RWPE2 (cell line): ENCODE measurements around the gene KIF26B.

Experiments used
- ATAC-seq: fragments of 200-7000 bp; cut with Tn5 transposase; 3 replicates; pipeline ENCODE4 v1.9.1; 2021; ENCODE audit warnings: low read depth
- DNase-seq: peaks from one replicate; pipeline ENCODE4 v3.0.0-alpha.2; 2020; ENCODE audit warnings: low spot score
- H3K27ac ChIP-seq: fragments of 450-650 bp; 2 replicates; pipeline ENCODE4 v1.5.1; 2017; ENCODE audit warnings: mild to moderate bottlenecking; ENCODE audit not compliant: poor library complexity, severe bottlenecking
- H3K27me3 ChIP-seq: fragments of 250-450 bp; sonication (Bioruptor Pico); 2 replicates; pipeline ENCODE4 v1.5.1; 2021; ENCODE audit warnings: mild to moderate bottlenecking, moderate library complexity; ENCODE audit not compliant: insufficient read depth, poor library complexity, severe bottlenecking
- H3K36me3 ChIP-seq: fragments of 250-450 bp; sonication (Bioruptor Pico); 2 replicates; pipeline ENCODE4 v1.5.1; 2020; ENCODE audit warnings: low read depth, mild to moderate bottlenecking, moderate library complexity
- H3K4me1 ChIP-seq: fragments of 250-450 bp; sonication (Bioruptor Pico); 2 replicates; pipeline ENCODE4 v1.5.1; 2021; ENCODE audit warnings: mild to moderate bottlenecking, moderate library complexity; ENCODE audit not compliant: insufficient read depth, poor library complexity, severe bottlenecking
- H3K4me3 ChIP-seq: fragments of 250-450 bp; sonication (Bioruptor Pico); 2 replicates; pipeline ENCODE4 v1.5.1; 2021; ENCODE audit warnings: mild to moderate bottlenecking, moderate library complexity; ENCODE audit not compliant: severe bottlenecking
- H3K9me3 ChIP-seq: fragments of 250-450 bp; sonication (Bioruptor Pico); 2 replicates; pipeline ENCODE4 v1.5.1; 2021; ENCODE audit warnings: mild to moderate bottlenecking, moderate library complexity; ENCODE audit not compliant: severe bottlenecking
- TF ChIP-seq, protein P1 (sequence below): fragments of 450-650 bp; IDR thresholded peaks from one replicate; pipeline ENCODE4 v1.5.1; 2017; ENCODE audit warnings: mild to moderate bottlenecking, moderate library complexity; ENCODE audit not compliant: poor library complexity, severe bottlenecking

The KIF26B gene

DNA sequence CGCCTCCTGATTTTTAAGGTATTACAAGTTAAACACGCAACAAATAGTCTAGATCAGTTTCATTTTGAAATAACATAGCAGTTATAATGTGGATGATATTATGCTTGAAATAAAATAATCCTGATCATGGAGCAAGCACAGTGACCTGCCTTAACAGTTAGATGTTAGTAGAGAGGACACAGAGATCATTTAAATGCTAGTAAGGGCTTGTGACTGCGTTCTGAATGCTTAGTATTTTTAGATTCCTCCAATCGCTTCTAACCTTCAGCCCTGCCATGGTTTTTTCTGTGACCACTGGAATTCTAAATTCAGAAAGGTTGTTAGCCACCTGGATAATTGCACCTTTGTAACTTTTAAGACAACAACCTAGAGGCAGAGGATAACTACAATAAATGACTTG lies 46.4 kb downstream of the KIF26B start:
- Histone ChIP-seq H3K36me3 (no peaks in the 10 kb centered on the region), H3K4me3 (no peak overlapping the region), H3K4me1 (no peaks in the 10 kb centered on the region), H3K27me3 (no peaks in the 10 kb centered on the region), H3K27ac (no peak overlapping the region), H3K9me3 (no peaks in the 10 kb centered on the region)
- DNase-seq (no peak), ATAC-seq (no peak)
- TF ChIP-seq, protein P1, sequence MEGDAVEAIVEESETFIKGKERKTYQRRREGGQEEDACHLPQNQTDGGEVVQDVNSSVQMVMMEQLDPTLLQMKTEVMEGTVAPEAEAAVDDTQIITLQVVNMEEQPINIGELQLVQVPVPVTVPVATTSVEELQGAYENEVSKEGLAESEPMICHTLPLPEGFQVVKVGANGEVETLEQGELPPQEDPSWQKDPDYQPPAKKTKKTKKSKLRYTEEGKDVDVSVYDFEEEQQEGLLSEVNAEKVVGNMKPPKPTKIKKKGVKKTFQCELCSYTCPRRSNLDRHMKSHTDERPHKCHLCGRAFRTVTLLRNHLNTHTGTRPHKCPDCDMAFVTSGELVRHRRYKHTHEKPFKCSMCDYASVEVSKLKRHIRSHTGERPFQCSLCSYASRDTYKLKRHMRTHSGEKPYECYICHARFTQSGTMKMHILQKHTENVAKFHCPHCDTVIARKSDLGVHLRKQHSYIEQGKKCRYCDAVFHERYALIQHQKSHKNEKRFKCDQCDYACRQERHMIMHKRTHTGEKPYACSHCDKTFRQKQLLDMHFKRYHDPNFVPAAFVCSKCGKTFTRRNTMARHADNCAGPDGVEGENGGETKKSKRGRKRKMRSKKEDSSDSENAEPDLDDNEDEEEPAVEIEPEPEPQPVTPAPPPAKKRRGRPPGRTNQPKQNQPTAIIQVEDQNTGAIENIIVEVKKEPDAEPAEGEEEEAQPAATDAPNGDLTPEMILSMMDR, result no peak

DNA sequence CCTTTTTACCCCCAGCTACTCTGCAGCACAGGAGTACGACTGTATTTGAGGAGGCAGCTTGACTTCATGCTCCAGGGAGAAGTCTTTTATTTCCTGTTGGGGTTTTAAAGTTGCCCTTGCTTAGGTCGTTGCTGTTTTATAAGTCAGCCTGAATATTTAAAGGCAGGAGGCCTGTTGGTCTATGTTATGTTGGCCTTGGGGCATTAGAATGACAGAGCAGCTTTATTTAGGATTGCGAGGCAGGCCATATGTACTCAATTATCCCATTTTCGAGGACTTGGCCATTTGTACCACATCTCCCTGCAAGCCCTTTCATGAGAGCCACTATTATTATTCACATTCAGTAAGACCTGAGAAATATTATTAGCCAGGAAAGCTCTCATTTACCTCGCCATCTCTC lies 47.0 kb downstream of the KIF26B start:
- Histone ChIP-seq H3K27me3 (no peaks in the 10 kb centered on the region), H3K4me1 (no peaks in the 10 kb centered on the region), H3K36me3 (no peaks in the 10 kb centered on the region), H3K9me3 (no peaks in the 10 kb centered on the region), H3K4me3 (no peak overlapping the region), H3K27ac (no peak overlapping the region)
- ATAC-seq (no peak), DNase-seq (no peak)
- TF ChIP-seq, protein P1, result no peak

DNA sequence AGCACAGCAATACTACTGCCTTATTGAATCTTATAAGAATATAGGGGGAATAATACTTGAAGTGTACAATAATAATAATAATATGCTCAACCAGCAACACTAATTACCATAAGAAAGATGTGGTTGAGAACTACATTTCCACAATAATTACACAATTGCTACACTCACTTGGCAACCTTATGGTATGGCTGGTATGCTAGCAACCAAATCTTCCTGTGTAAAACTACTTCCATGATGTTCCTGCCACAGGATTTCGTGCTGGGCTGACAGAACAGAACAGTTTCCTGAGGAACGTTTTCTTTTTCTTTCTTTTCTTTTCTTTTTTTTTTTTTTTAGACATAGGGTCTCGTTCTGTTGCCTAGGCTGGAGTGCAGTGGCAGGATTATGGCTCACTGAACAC lies 50.6 kb downstream of the KIF26B start:
- ATAC-seq (no peak), DNase-seq (no peak)
- Histone ChIP-seq H3K4me3 (no peak overlapping the region), H3K36me3 (no peaks in the 10 kb centered on the region), H3K4me1 (no peaks in the 10 kb centered on the region), H3K9me3 (no peaks in the 10 kb centered on the region), H3K27ac (no peak overlapping the region), H3K27me3 (no peaks in the 10 kb centered on the region)
- TF ChIP-seq, protein P1, result no peak

DNA sequence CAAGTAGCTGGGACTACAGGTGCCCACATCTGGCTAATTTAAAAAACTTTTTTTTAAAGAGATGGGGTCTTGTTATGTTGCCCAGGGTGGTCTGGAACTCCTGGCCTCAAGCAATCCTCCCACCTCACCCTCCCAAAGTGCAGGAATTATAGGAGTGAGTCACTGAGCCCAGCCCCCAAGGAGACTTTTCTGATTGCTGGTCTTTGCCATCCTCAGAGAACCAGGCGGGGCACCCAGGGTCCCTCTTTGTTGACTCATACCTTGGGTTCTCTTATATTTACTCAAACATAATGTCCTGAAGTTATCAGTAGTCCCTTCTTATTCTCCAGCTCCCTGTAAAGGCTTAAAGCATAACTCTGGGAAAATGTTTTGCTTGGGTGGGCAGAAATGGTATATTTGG lies 51.1 kb downstream of the KIF26B start:
- no peaks in the 10 kb centered on the region for H3K9me3 ChIP-seq
- TF ChIP-seq, protein P1, result no peak
- no peak overlapping the region for H3K4me3 ChIP-seq
- H3K36me3 ChIP-seq, result no peaks in the 10 kb centered on the region
- DNase-seq (no peak), ATAC-seq (no peak)
- no peak overlapping the region for H3K27ac ChIP-seq
- H3K4me1 ChIP-seq, result no peaks in the 10 kb centered on the region
- no peaks in the 10 kb centered on the region for H3K27me3 ChIP-seq

DNA sequence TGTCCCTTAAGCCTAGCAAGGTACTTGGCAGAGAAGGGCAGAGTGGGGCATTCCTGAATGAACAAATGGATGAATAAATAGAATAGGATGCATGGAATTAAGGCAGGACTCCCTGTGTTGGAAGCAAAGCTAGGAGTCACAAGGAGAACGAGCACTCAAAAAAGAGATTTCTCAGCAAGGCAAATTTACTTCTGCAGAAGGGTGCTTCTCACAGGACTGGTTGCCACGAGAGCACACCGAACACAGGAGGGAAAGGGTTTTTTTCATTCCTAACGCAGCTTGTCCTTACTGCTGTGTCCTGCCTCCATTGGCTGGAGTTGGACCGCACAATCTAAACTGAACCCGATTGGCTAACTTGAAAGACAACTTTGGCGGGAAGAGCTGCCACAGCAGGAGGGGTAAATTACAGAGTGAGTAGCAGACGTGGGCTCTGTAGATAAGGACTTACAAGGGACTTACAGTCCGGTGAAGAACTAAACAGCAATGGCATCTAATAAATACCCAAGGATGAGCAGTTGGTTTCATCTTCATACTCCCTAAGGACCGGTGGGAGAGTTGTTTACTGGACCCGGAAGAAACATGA lies 52.4 kb downstream of the KIF26B start:
- DNase-seq, result no peak
- no peaks in the 10 kb centered on the region for H3K4me1 ChIP-seq
- no peaks in the 10 kb centered on the region for H3K27me3 ChIP-seq
- TF ChIP-seq, protein P1, result no peak
- ATAC-seq, result no peak
- no peak overlapping the region for H3K27ac ChIP-seq
- H3K36me3 ChIP-seq, result no peaks in the 10 kb centered on the region
- no peak overlapping the region for H3K4me3 ChIP-seq
- no peaks in the 10 kb centered on the region for H3K9me3 ChIP-seq
